ENCODE results near the gene N4BP2. TPM values are rescaled to one million over a fixed set of nuclear protein-coding genes. Genes with fewer than 3 reads are reported as not detected.

Gene N4BP2
- total RNA-seq, 1 experiment from 2014 or later, result 8.5 TPM

GRCh38 chr4:40194602-40195161, 138.0 kb downstream of the N4BP2 start:
- H3K27me3 ChIP-seq (ENCODE audit: control insufficient read depth, insufficient read depth, low read length), result no peaks in the 10 kb centered on the region
- intact Hi-C loops (cut with micrococcal nuclease; ENCODE audit: unreplicated experiment), result no loop called here
- H3K4me1 ChIP-seq (ENCODE audit: control insufficient read depth, insufficient read depth, low read length), result peaks cover 39% of the 10 kb centered on the region
- in situ Hi-C loops (cut with HindIII; ENCODE audit: low pct_unique_long_range_greater_than_20kb, low sequenced_read_pairs), result no loop called here
- H3K27ac ChIP-seq (ENCODE audit: low read length), result peak overlapping the region; percentile 70
- no peaks in the 10 kb centered on the region for H3K9me3 ChIP-seq (ENCODE audit: control insufficient read depth, insufficient read depth, low read depth, low read length)
- H3K36me3 ChIP-seq (ENCODE audit: control insufficient read depth, insufficient read depth, low read length), result no peaks in the 10 kb centered on the region
- CTCF ChIA-PET, result interaction anchor here (0.7 kb wide), 1 partner anchor 473 kb away, joined by 3 read pairs; no protein-coding TSS in a partner anchor
- no peak for TF ChIP-seq SIN3A (IDR thresholded peaks at IDR 0.05; ENCODE audit: borderline replicate concordance, insufficient read depth, low read depth, low read length)
- no peak for TF ChIP-seq REST (IDR thresholded peaks at IDR 0.05; ENCODE audit: insufficient read depth in 1 of 2, low read depth in 2 of 2, low read length in 1 of 2)
- TF ChIP-seq CTCF (IDR thresholded peaks at IDR 0.05), result no peak
- TF ChIP-seq TCF7L2 (IDR thresholded peaks at IDR 0.05; ENCODE audit: low read depth, low read length), result no peak
- no peak overlapping the region for H3K4me3 ChIP-seq (ENCODE audit: low read depth in 2 of 2, low read length in 2 of 2)
- BruUV-seq (replicated peaks), result no TSS peak
- ATAC-seq (no peak), DNase-seq (ENCODE audit: low read depth, low spot score) (no peak)
- POLR2A ChIA-PET, result no interaction called here

- TF ChIP-seq SIN3A (IDR thresholded peaks at IDR 0.05; ENCODE audit: borderline replicate concordance, insufficient read depth, low read depth, low read length) (no peak), REST (IDR thresholded peaks at IDR 0.05; ENCODE audit: insufficient read depth in 1 of 2, low read depth in 2 of 2, low read length in 1 of 2) (no peak), TCF7L2 (IDR thresholded peaks at IDR 0.05; ENCODE audit: low read depth, low read length) (no peak), POLR2AphosphoS5 (IDR thresholded peaks at IDR 0.05; ENCODE audit: low read depth, low read length) (no peak), CTCF (IDR thresholded peaks at IDR 0.05) (no peak)
- ChIA-PET CTCF (interaction anchor here (0.6 to 0.7 kb wide), 3 partner anchors 124 to 473 kb away, joined by 3 to 7 read pairs (median 5); no protein-coding TSS in a partner anchor), POLR2A (interaction anchor here (0.6 kb wide), 2 partner anchors 43 to 112 kb away, joined by 5 read pairs; no protein-coding TSS in a partner anchor)
- ATAC-seq (no peak), DNase-seq (ENCODE audit: low read depth, low spot score) (no peak)
- Histone ChIP-seq H3K36me3 (ENCODE audit: control insufficient read depth, insufficient read depth, low read length) (no peaks in the 10 kb centered on the region), H3K27ac (ENCODE audit: low read length) (peak overlapping the region; percentile 70), H3K4me3 (ENCODE audit: low read depth in 2 of 2, low read length in 2 of 2) (no peak overlapping the region), H3K9me3 (ENCODE audit: control insufficient read depth, insufficient read depth, low read depth, low read length) (no peaks in the 10 kb centered on the region), H3K27me3 (ENCODE audit: control insufficient read depth, insufficient read depth, low read length) (no peaks in the 10 kb centered on the region), H3K4me1 (ENCODE audit: control insufficient read depth, insufficient read depth, low read length) (peaks cover 35% of the 10 kb centered on the region)
- in situ Hi-C loops (cut with HindIII; ENCODE audit: low pct_unique_long_range_greater_than_20kb, low sequenced_read_pairs) (no loop called here), intact Hi-C loops (cut with micrococcal nuclease; ENCODE audit: unreplicated experiment) (no loop called here)
- no TSS peak for BruUV-seq (replicated peaks)
Observed at GRCh38 chr4:40195182-40196177, 138.8 kb downstream of the N4BP2 start.
